Esophagus muscularis mucosa (tissue), 4 donors: Measurements from ENCODE around the gene SLC39A3. TPM values are rescaled to one million over a fixed set of nuclear protein-coding genes. Genes with fewer than 3 reads are reported as not detected.
A peak's percentile ranks its signal among the peaks of the same experiment; 100 is the strongest.

ENCODE experiments used
- DNase-seq: peaks from one replicate; pipeline ENCODE4 v3.0.0-alpha.2; 2017; ENCODE audit errors: extremely low spot score
- H3K27ac ChIP-seq, 4 donors: fragments of 200-600 bp; sonication (generic); replicated peaks in 1 of 4; 1 replicate in 3 of 4; 2 replicates in 1 of 4; pipeline ENCODE4 v1.5.1; 2016 to 2019; ENCODE audit warnings: mild to moderate bottlenecking in 1 of 4
- H3K27me3 ChIP-seq, 4 donors: fragments of 200-600 bp; sonication (generic); one replicate each; pipeline versions ENCODE4 v1.5.1 to v1.6.0; 2016 to 2019
- H3K36me3 ChIP-seq, 4 donors: fragments of 200-600 bp; sonication (generic); one replicate each; pipeline ENCODE4 v1.5.1; 2016 to 2019
- H3K4me1 ChIP-seq, 4 donors: fragments of 200-600 bp; sonication (generic); one replicate each; pipeline ENCODE4 v1.5.1; 2016 to 2019
- H3K4me3 ChIP-seq, 4 donors: fragments of 200-600 bp; sonication (generic); 1 replicate in 2 of 4; 2 replicates in 2 of 4; pipeline ENCODE4 v1.5.1; 2016 to 2019; ENCODE audit warnings: mild to moderate bottlenecking in 4 of 4, moderate library complexity in 1 of 4
- H3K9me3 ChIP-seq, 4 donors: fragments of 200-600 bp; sonication (generic); 1 replicate in 3 of 4; 2 replicates in 1 of 4; pipeline ENCODE4 v1.5.1; 2016 to 2019
- EP300 ChIP-seq: sonication (generic); formaldehyde crosslinking; IDR thresholded peaks from one replicate; pipeline ENCODE4 v1.6.1; 2017; ENCODE audit warnings: antibody characterized with exemption
- POLR2A ChIP-seq: fragments of 450-650 bp; IDR thresholded peaks from one replicate; pipeline ENCODE4 v1.6.1; 2017; ENCODE audit warnings: antibody characterized with exemption, moderate library complexity, mild to moderate bottlenecking, low read depth
- POLR2AphosphoS5 ChIP-seq, 2 donors: sonication (generic); formaldehyde crosslinking; IDR thresholded peaks; one replicate each; pipeline ENCODE4 v1.6.1; 2017; ENCODE audit warnings: antibody characterized with exemption in 2 of 2
- WGBS: methylation state at CpG from one replicate; pipeline ENCODE4 v1.1.5; 2018; 5-methylcytosine and 5-hydroxymethylcytosine counted together
- intact Hi-C: fragments of 100-400 bp; cut with DNase I; formaldehyde crosslinking; loops from one replicate; pipeline ENCODE4 v1.15.1; 2023
- total RNA-seq, 4 donors: library from RNA; depleted of rRNA; stranded (reverse); fragments of >200 nt; gene quantifications; one replicate each; pipeline versions ENCODE4 v1.1.0 to v1.2.1, GENCODE V29; 2016
- TF ChIP-seq, protein P1 (sequence below), 3 experiments: fragments of 200-600 bp in 2 of 3; fragments of 450-650 bp in 1 of 3; sonication (generic) in 2 of 3; IDR thresholded peaks; one replicate each; pipeline ENCODE4 v1.5.1; 2017 to 2019; ENCODE audit warnings: antibody characterized with exemption in 3 of 3, mild to moderate bottlenecking in 2 of 3, moderate library complexity in 1 of 3

The SLC39A3 gene
- total RNA-seq, 4 donors from 2014 or later, result 31.6 to 36.9 (median 33.8) TPM

- no peak overlapping the region for H3K4me3 ChIP-seq
- H3K36me3 ChIP-seq, result peaks cover 0 to 4% (median 0%) of the 10 kb centered on the region in 4 donors
- H3K27ac ChIP-seq, result no peak overlapping the region
- H3K4me1 ChIP-seq, result no peaks in the 10 kb centered on the region
- H3K27me3 ChIP-seq, result peaks cover 0 to 14% (median 0%) of the 10 kb centered on the region in 4 donors
- 69% methylated on average over 5 of the region's 5 CpGs for WGBS
- intact Hi-C loops, result no loop called here
- DNase-seq, result no peak
- TF ChIP-seq EP300 (no peak), POLR2AphosphoS5 (IDR thresholded peaks at IDR 0.05) (no peak), POLR2A (no peak)
- TF ChIP-seq, protein P1, sequence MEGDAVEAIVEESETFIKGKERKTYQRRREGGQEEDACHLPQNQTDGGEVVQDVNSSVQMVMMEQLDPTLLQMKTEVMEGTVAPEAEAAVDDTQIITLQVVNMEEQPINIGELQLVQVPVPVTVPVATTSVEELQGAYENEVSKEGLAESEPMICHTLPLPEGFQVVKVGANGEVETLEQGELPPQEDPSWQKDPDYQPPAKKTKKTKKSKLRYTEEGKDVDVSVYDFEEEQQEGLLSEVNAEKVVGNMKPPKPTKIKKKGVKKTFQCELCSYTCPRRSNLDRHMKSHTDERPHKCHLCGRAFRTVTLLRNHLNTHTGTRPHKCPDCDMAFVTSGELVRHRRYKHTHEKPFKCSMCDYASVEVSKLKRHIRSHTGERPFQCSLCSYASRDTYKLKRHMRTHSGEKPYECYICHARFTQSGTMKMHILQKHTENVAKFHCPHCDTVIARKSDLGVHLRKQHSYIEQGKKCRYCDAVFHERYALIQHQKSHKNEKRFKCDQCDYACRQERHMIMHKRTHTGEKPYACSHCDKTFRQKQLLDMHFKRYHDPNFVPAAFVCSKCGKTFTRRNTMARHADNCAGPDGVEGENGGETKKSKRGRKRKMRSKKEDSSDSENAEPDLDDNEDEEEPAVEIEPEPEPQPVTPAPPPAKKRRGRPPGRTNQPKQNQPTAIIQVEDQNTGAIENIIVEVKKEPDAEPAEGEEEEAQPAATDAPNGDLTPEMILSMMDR (IDR thresholded peaks at IDR 0.05), result no peak
- H3K9me3 ChIP-seq, result peaks cover 0 to 11% (median 7%) of the 10 kb centered on the region in 4 donors
Measured at GRCh38 chr19:2711875-2712205, 28.0 kb downstream of the SLC39A3 start.

DNA sequence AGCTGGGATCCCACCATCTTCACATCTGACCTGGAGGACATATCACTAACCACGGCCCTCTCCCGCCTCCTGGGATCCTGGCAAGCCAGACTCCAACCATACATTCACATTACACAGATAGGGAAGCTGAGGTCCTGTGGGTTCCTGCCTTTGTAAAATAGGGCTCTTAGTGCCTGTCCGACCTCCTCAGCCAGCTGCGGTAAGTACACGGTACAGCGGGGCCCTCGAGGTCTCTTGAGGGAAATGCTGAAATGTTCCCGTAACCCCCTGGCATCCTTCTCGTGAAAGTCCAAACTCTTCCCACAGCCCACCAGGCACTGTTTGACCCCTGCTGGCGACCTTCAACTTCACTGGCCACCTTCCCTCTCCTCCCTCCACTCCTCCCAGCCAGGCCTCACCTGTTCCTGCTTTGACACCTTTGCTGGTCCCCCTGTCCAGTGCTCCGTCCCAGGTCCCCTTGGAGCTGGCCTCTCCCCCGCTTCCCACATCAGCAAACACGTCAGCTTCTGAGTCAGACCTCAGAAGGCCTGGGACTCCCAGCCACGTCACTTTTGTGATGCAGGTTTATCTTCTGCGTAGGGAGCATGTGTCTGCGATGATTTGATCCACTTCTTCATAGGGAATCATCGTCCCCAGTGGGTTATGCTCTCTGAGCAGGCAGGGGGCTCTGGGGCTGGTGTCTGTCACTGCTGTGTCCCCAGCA, 28.5 kb downstream of the SLC39A3 start:
- H3K9me3 ChIP-seq, result peaks cover 0 to 11% (median 7%) of the 10 kb centered on the region in 4 donors
- intact Hi-C loops, result no loop called here
- WGBS, result 73% methylated on average over 17 of the region's 17 CpGs
- peaks cover 0 to 4% (median 0%) of the 10 kb centered on the region in 4 donors for H3K36me3 ChIP-seq
- no peaks in the 10 kb centered on the region for H3K4me1 ChIP-seq
- H3K4me3 ChIP-seq, result no peak overlapping the region
- DNase-seq, result no peak
- H3K27me3 ChIP-seq, result peaks cover 0 to 10% (median 0%) of the 10 kb centered on the region in 4 donors
- TF ChIP-seq EP300, result no peak
- TF ChIP-seq POLR2A, result no peak
- no peak for TF ChIP-seq POLR2AphosphoS5 (IDR thresholded peaks at IDR 0.05)
- TF ChIP-seq, protein P1 (IDR thresholded peaks at IDR 0.05), result no peak
- H3K27ac ChIP-seq, result no peak overlapping the region

GRCh38 chr19:2706251-2706650, 33.6 kb downstream of the SLC39A3 start:
- no peak for TF ChIP-seq POLR2AphosphoS5 (IDR thresholded peaks at IDR 0.05)
- TF ChIP-seq, protein P1 (IDR thresholded peaks at IDR 0.05), result no peak
- H3K4me1 ChIP-seq, result peaks cover 10 to 21% (median 17%) of the 10 kb centered on the region in 4 donors
- no peaks in the 10 kb centered on the region for H3K27me3 ChIP-seq
- H3K36me3 ChIP-seq, result no peaks in the 10 kb centered on the region
- no peak for DNase-seq
- 92% methylated on average over 5 of the region's 5 CpGs for WGBS
- intact Hi-C loops, result no loop called here
- no peak overlapping the region for H3K4me3 ChIP-seq
- H3K9me3 ChIP-seq, result no peaks in the 10 kb centered on the region
- H3K27ac ChIP-seq, result no peak overlapping the region

- Histone ChIP-seq H3K4me3 (no peak overlapping the region), H3K36me3 (no peaks in the 10 kb centered on the region), H3K27me3 (no peaks in the 10 kb centered on the region), H3K27ac (no peak overlapping the region), H3K9me3 (no peaks in the 10 kb centered on the region), H3K4me1 (peaks cover 13 to 31% (median 22%) of the 10 kb centered on the region in 4 donors)
- TF ChIP-seq POLR2A, result no peak
- TF ChIP-seq, protein P1 (IDR thresholded peaks at IDR 0.05), result no peak
- no peak for TF ChIP-seq EP300
- TF ChIP-seq POLR2AphosphoS5 (IDR thresholded peaks at IDR 0.05), result no peak
- 80% methylated on average over 6 of the region's 6 CpGs for WGBS
- no peak for DNase-seq
- intact Hi-C loops, result no loop called here
Measured at GRCh38 chr19:2703691-2704216, 36.1 kb downstream of the SLC39A3 start.

DNA sequence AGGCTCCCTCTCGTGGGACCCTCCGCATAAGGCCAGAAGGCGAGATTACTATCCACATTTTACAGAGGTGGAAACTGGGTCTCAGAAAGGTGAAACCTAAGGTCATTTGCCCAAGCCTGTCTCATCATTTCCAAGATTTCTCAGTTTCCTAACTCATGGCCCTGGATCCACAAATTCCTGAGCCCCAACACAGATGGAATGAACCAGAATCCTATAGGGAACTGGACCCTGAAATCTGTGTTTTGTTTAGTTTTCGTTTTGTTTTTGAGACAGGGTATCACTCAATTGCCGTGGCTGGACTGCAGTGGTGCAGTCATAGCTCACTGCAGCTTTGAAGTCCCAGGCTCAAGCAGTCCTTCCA, 36.8 kb downstream of the SLC39A3 start:
- WGBS, result 81% methylated on average over 5 of the region's 5 CpGs
- no peak for DNase-seq
- TF ChIP-seq, protein P1 (IDR thresholded peaks at IDR 0.05), result no peak
- TF ChIP-seq POLR2A (no peak), EP300 (no peak), POLR2AphosphoS5 (IDR thresholded peaks at IDR 0.05) (no peak)
- peak overlapping the region; percentile 71 to 73 (median 72) for H3K4me3 ChIP-seq
- no peaks in the 10 kb centered on the region for H3K36me3 ChIP-seq
- no peaks in the 10 kb centered on the region for H3K27me3 ChIP-seq
- peaks cover 13 to 31% (median 22%) of the 10 kb centered on the region in 4 donors for H3K4me1 ChIP-seq
- intact Hi-C loops, result no loop called here
- no peaks in the 10 kb centered on the region for H3K9me3 ChIP-seq
- peak overlapping the region in 2 of 4 donors; percentile 29 to 46 for H3K27ac ChIP-seq
